NCI-H226 (cell line): Measurements from ENCODE around the gene MPPED1.
A peak's percentile ranks its signal among the peaks of the same experiment; 100 is the strongest.

ENCODE experiments used
- DNase-seq: peaks from one replicate; pipeline ENCODE4 v3.0.0-alpha.2; 2015

The MPPED1 gene

GRCh38 chr22:43411869-43412807 lies at the start of gene MPPED1:
TSS of gene MPPED1 (plus strand) at chr22:43412014. CDS start at chr22:43424986, 12,972 bp downstream.
- no peak for DNase-seq

- no peak for DNase-seq
Observed at GRCh38 chr22:43363315-43364168, 48.3 kb upstream of the MPPED1 start.

GRCh38 chr22:43364169-43364435 lies 47.7 kb upstream of the MPPED1 start:
- no peak for DNase-seq

GRCh38 chr22:43365715-43366440 lies 45.9 kb upstream of the MPPED1 start:
- no peak for DNase-seq

GRCh38 chr22:43370036-43370435 lies 41.8 kb upstream of the MPPED1 start:
- no peak for DNase-seq

- no peak for DNase-seq
Observed at GRCh38 chr22:43375951-43376455, 35.8 kb upstream of the MPPED1 start.

GRCh38 chr22:43376765-43377547 lies 34.9 kb upstream of the MPPED1 start:
- DNase-seq = no peak

GRCh38 chr22:43377548-43377895 lies 34.3 kb upstream of the MPPED1 start:
- no peak for DNase-seq

- no peak for DNase-seq
Observed at GRCh38 chr22:43377896-43378704, 33.7 kb upstream of the MPPED1 start.

- DNase-seq = no peak
Observed at GRCh38 chr22:43381693-43382092, 30.1 kb upstream of the MPPED1 start.

- DNase-seq = no peak
Observed at GRCh38 chr22:43384863-43385262, 27.0 kb upstream of the MPPED1 start.

- peak; percentile 7 for DNase-seq
Observed at GRCh38 chr22:43385770-43386641, 25.8 kb upstream of the MPPED1 start.

- no peak for DNase-seq
Observed at GRCh38 chr22:43387815-43388214, 24.0 kb upstream of the MPPED1 start.

- peak; percentile 1 for DNase-seq
Observed at GRCh38 chr22:43388420-43388851, 23.4 kb upstream of the MPPED1 start.

- DNase-seq = no peak
Observed at GRCh38 chr22:43389227-43389836, 22.5 kb upstream of the MPPED1 start.

GRCh38 chr22:43390166-43390565 lies 21.6 kb upstream of the MPPED1 start:
- no peak for DNase-seq

- no peak for DNase-seq
Observed at GRCh38 chr22:43390872-43391271, 20.9 kb upstream of the MPPED1 start.

GRCh38 chr22:43391306-43391705 lies 20.5 kb upstream of the MPPED1 start:
- no peak for DNase-seq

- no peak for DNase-seq
Observed at GRCh38 chr22:43392385-43392989, 19.3 kb upstream of the MPPED1 start.
